ENCODE results near the gene DIP2B.

DNA sequence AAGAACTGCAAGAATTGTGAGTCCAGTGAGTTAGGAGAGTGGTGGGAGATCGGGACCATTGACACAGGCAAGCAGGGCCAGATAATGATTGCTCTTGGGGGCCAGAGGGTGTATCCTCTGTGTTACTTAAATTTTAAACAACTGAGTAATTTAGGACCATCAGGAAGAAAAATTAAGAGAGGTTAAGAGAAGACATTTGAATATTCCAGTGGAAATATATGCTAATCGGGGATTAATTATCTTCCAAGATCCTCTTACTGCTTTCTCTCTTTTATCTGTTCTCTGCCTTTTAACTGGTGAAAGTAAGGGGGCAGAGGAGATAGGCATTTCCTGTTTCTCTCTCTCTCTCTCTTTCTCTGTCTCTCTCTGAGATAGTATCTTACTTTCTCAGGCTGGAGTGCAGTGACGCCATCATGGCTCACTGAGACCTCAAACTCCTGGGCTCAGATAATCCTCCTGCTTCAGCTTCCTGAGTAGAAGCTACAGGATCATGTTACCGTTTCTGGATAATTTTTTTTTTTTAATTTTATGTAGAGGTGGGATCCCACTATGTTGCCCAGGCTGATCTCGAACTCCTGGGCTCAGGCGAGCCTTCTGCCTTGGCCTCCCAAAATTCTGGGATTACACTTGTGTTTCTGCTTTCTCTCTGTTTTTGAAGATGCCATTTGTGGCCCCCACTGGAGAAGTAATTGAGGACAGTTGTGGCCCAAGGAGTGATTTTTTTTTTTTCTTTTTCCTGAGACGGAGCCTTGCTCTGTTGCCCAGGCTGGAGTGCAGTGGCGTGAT is 85.1 kb downstream of the DIP2B start:
- TF ChIP-seq, protein P1, sequence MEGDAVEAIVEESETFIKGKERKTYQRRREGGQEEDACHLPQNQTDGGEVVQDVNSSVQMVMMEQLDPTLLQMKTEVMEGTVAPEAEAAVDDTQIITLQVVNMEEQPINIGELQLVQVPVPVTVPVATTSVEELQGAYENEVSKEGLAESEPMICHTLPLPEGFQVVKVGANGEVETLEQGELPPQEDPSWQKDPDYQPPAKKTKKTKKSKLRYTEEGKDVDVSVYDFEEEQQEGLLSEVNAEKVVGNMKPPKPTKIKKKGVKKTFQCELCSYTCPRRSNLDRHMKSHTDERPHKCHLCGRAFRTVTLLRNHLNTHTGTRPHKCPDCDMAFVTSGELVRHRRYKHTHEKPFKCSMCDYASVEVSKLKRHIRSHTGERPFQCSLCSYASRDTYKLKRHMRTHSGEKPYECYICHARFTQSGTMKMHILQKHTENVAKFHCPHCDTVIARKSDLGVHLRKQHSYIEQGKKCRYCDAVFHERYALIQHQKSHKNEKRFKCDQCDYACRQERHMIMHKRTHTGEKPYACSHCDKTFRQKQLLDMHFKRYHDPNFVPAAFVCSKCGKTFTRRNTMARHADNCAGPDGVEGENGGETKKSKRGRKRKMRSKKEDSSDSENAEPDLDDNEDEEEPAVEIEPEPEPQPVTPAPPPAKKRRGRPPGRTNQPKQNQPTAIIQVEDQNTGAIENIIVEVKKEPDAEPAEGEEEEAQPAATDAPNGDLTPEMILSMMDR (IDR thresholded peaks at IDR 0.05) = no peak
- TF ChIP-seq EP300 (IDR thresholded peaks at IDR 0.05; ENCODE audit: borderline replicate concordance in 1 of 2, low read depth in 1 of 2, low read length in 1 of 2) = peak in 1 of 2 experiments; percentile 78; a peak in 1 of 4 replicates
- TF ChIP-seq ELF1 (IDR thresholded peaks at IDR 0.05) = peak; percentile 75; the same call in 1 of the 2 replicates
- no peak for TF ChIP-seq MXI1 (IDR thresholded peaks at IDR 0.05; ENCODE audit: low read depth, low read length)
- TF ChIP-seq EZH2phosphoT487 (IDR thresholded peaks at IDR 0.05; ENCODE audit: borderline replicate concordance, low read depth) = no peak
- TF ChIP-seq TEAD4 (IDR thresholded peaks at IDR 0.05; ENCODE audit: borderline replicate concordance, insufficient read depth) = peak; percentile 28; the same call in 1 of the 2 replicates
- no peak for TF ChIP-seq FOXM1 (IDR thresholded peaks at IDR 0.05; ENCODE audit: low read depth)
- TF ChIP-seq POLR2AphosphoS5 (IDR thresholded peaks at IDR 0.05; ENCODE audit: low read depth, low read length) = no peak; the same call in 1 of the 2 replicates
- TF ChIP-seq TAF1 (IDR thresholded peaks at IDR 0.05; ENCODE audit: borderline replicate concordance, low read depth, low read length) = 0 out of 2 replicates have a peak, but pooled peaks have one; percentile 47
- TF ChIP-seq SIN3A (IDR thresholded peaks at IDR 0.05; ENCODE audit: borderline replicate concordance, low read depth, low read length) = no peak
- peak; percentile 72 for TF ChIP-seq JUND (IDR thresholded peaks at IDR 0.05)
- TF ChIP-seq GABPA (IDR thresholded peaks at IDR 0.05; ENCODE audit: low read depth) = 0 out of 2 replicates have a peak, but pooled peaks have one; percentile 16
